Loucy (cell line): Measurements from ENCODE around the gene STX18.

ENCODE experiments used
- H2AFZ ChIP-seq: fragments of 200-600 bp; sonication (generic); 2 replicates; pipeline ENCODE4 v1.6.0; 2016; ENCODE audit warnings: antibody characterized with exemption, mild to moderate bottlenecking, low read length, moderate library complexity
- H3F3A ChIP-seq: fragments of 200-600 bp; 2 replicates; pipeline ENCODE4 v1.6.0; 2016; ENCODE audit warnings: antibody characterized with exemption, low read depth, mild to moderate bottlenecking
- H3K27me3 ChIP-seq: fragments of 200-600 bp; sonication (generic); 2 replicates; pipeline ENCODE4 v1.6.1; 2014; ENCODE audit warnings: low read length, mild to moderate bottlenecking; ENCODE audit not compliant: insufficient read depth, poor library complexity, severe bottlenecking
- H3K36me3 ChIP-seq: fragments of 200-600 bp; sonication (generic); 2 replicates; pipeline ENCODE4 v1.6.1; 2016; ENCODE audit warnings: low read length; ENCODE audit not compliant: insufficient read depth
- H3K4me1 ChIP-seq: fragments of 200-600 bp; sonication (generic); 2 replicates; pipeline ENCODE4 v1.5.1; 2014; ENCODE audit warnings: low read length, mild to moderate bottlenecking; ENCODE audit not compliant: insufficient read depth, poor library complexity, severe bottlenecking
- H3K4me2 ChIP-seq: fragments of 200-600 bp; sonication (generic); 2 replicates; pipeline ENCODE4 v1.6.0; 2014; ENCODE audit warnings: antibody characterized with exemption, low read length, low read depth, mild to moderate bottlenecking; ENCODE audit not compliant: poor library complexity, severe bottlenecking
- H3K4me3 ChIP-seq: fragments of 200-600 bp; sonication (generic); 2 replicates; pipeline ENCODE4 v1.5.1; 2014; ENCODE audit warnings: low read length, mild to moderate bottlenecking, mixed read lengths; ENCODE audit not compliant: poor library complexity, severe bottlenecking
- H3K79me2 ChIP-seq: fragments of 200-600 bp; sonication (generic); 2 replicates; pipeline ENCODE4 v1.6.1; 2014; ENCODE audit warnings: low read length; ENCODE audit not compliant: insufficient read depth
- H3K9ac ChIP-seq: fragments of 200-600 bp; sonication (generic); 2 replicates; pipeline ENCODE4 v1.6.0; 2014; ENCODE audit warnings: mild to moderate bottlenecking, low read depth, low read length, moderate library complexity; ENCODE audit not compliant: poor library complexity, severe bottlenecking
- H3K9me2 ChIP-seq: fragments of 200-600 bp; sonication (generic); replicated peaks from 2 replicates; pipeline ENCODE4 v1.6.1; 2016; ENCODE audit warnings: low read depth, low read length, mixed read lengths
- H3K9me3 ChIP-seq: fragments of 200-600 bp; sonication (generic); 2 replicates; pipeline ENCODE4 v1.6.1; 2014; ENCODE audit warnings: mild to moderate bottlenecking, antibody characterized with exemption, low read length, low read depth; ENCODE audit not compliant: insufficient read depth
- H4K20me1 ChIP-seq: fragments of 200-600 bp; sonication (generic); 2 replicates; pipeline ENCODE4 v1.6.0; 2014; ENCODE audit warnings: antibody characterized with exemption, low read length, mild to moderate bottlenecking; ENCODE audit not compliant: insufficient read depth, poor library complexity, severe bottlenecking
- EZH2phosphoT487 ChIP-seq: fragments of 200-600 bp; IDR thresholded peaks from 2 replicates; pipeline ENCODE4 v1.6.1; 2018; ENCODE audit warnings: antibody characterized with exemption, mild to moderate bottlenecking, moderate library complexity, borderline replicate concordance
- TF ChIP-seq, protein P1 (sequence below): fragments of 200-600 bp; sonication (generic); conservative IDR thresholded peaks from 2 replicates; pipeline ENCODE4 v1.5.1; 2014; ENCODE audit warnings: mild to moderate bottlenecking, antibody characterized with exemption, low read length

STX18 gene

DNA sequence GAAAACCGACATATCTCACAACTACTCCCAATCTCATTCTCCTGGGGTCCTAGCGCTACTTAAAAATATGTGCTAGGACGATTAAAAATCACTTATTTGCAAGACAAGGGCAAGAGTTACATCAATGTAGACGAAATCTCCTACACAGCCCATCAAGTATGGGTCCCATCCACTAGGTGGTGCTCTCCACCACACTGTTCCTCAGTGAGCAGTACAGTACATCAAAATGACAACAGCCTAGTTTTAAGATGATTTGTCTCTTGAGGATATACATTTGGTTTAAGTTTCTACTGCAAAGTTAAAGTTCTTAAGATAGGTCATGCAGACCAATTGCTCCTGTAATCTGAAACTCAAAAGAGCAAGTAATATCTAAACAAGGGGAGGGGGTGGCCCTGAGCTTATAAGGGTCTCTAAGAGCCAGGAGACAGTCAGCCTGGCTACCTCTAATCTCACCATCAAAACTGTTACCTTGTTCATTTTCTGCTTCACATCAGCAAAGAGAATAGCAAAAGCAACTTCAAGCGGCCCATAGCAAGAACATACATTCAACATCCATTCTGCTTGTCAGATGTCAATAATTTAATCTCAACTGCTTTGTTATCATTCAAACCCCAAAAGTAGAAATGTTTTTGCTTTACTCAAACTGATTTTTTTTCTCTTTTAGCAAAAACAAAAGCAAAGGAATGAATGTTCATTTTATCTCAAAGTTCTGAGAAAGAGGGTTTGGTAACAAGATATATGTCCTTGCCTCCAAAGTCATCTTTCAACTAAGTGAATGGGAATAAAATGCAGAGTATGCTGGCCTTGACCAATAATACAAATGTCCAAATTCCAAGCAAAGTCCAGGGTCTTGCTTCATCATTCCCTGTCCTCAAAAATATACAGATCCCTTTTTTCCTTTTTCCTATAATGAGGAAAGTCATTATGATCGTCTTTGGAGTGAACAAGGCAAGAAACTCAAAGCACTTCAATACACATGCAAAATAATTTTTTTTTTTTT, 53.1 kb downstream of the STX18 start:
- Histone ChIP-seq H3K4me2 (no peak overlapping the region), H3K9ac (no peak overlapping the region), H3K4me3 (no peak overlapping the region), H3F3A (no peaks in the 10 kb centered on the region), H3K4me1 (no peaks in the 10 kb centered on the region), H4K20me1 (peaks cover 11% of the 10 kb centered on the region), H3K36me3 (no peaks in the 10 kb centered on the region), H3K9me3 (no peaks in the 10 kb centered on the region), H3K27me3 (no peaks in the 10 kb centered on the region), H3K79me2 (no peaks in the 10 kb centered on the region), H2AFZ (no peak overlapping the region), H3K9me2 (no peaks in the 10 kb centered on the region)
- TF ChIP-seq EZH2phosphoT487: no peak
- TF ChIP-seq, protein P1, sequence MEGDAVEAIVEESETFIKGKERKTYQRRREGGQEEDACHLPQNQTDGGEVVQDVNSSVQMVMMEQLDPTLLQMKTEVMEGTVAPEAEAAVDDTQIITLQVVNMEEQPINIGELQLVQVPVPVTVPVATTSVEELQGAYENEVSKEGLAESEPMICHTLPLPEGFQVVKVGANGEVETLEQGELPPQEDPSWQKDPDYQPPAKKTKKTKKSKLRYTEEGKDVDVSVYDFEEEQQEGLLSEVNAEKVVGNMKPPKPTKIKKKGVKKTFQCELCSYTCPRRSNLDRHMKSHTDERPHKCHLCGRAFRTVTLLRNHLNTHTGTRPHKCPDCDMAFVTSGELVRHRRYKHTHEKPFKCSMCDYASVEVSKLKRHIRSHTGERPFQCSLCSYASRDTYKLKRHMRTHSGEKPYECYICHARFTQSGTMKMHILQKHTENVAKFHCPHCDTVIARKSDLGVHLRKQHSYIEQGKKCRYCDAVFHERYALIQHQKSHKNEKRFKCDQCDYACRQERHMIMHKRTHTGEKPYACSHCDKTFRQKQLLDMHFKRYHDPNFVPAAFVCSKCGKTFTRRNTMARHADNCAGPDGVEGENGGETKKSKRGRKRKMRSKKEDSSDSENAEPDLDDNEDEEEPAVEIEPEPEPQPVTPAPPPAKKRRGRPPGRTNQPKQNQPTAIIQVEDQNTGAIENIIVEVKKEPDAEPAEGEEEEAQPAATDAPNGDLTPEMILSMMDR: peak; percentile 94

DNA sequence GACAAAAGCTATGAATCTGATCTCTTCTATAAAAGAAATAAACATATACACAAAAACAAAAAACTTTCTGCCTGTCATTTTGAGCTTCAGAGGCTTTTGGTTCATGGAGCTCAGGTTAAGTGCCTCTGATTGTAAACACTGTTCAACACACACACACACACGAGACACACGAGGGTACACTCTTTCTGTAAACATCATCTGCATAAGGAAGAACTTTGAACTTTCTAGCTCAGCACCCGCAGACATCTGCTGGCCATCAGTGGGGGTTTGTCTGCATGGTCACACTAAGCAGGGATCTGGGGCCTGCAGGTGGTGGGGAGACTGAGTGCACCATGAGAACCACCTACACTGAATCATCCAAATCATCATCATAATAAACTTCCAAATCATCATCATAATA, 54.9 kb downstream of the STX18 start:
- H3K4me2 ChIP-seq: no peak overlapping the region
- H3F3A ChIP-seq: no peaks in the 10 kb centered on the region

DNA sequence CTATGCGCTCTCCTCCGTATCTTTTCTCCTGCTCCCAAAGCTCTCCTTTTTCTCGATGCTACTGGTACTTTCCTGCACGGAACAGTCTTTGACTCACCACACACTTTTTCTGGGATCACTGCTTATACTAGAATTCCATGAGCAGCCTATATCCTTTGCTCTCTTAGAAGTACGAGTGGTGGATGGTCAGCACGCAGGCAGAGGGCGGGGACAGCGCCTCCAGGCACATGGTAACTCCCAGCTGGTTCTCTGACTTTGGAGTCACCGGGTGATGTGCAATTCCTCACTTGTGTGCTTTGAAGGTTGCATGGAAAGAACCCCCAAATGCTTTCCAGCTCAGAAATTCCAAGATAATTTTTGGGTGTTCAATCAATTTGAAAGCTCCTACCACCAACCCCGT, 56.0 kb downstream of the STX18 start:
- no peaks in the 10 kb centered on the region for H3K36me3 ChIP-seq
- H3K4me3 ChIP-seq: no peak overlapping the region
- peaks cover 4% of the 10 kb centered on the region for H3K4me1 ChIP-seq
- no peaks in the 10 kb centered on the region for H3K9me3 ChIP-seq
- H3K9me2 ChIP-seq: no peaks in the 10 kb centered on the region
- H3K27me3 ChIP-seq: no peaks in the 10 kb centered on the region
- no peaks in the 10 kb centered on the region for H3F3A ChIP-seq
- H4K20me1 ChIP-seq: peaks cover 6% of the 10 kb centered on the region
- TF ChIP-seq EZH2phosphoT487: no peak
- TF ChIP-seq, protein P1: no peak
- no peak overlapping the region for H3K9ac ChIP-seq
- H2AFZ ChIP-seq: no peak overlapping the region
- H3K4me2 ChIP-seq: no peak overlapping the region
- no peaks in the 10 kb centered on the region; the same call in 1 of the 2 replicates for H3K79me2 ChIP-seq

More for the DNA sequence above, 54.9 kb downstream of the STX18 start:
- H3K4me3 ChIP-seq: no peak overlapping the region
- H3K9me2 ChIP-seq: no peaks in the 10 kb centered on the region
- peaks cover 4% of the 10 kb centered on the region for H3K4me1 ChIP-seq
- H3K9ac ChIP-seq: no peak overlapping the region
- H3K9me3 ChIP-seq: no peaks in the 10 kb centered on the region
- H3K27me3 ChIP-seq: no peaks in the 10 kb centered on the region
- H3K79me2 ChIP-seq: no peaks in the 10 kb centered on the region
- no peaks in the 10 kb centered on the region for H3K36me3 ChIP-seq
- H4K20me1 ChIP-seq: peaks cover 11% of the 10 kb centered on the region
- no peak overlapping the region for H2AFZ ChIP-seq
- TF ChIP-seq EZH2phosphoT487: no peak
- TF ChIP-seq, protein P1: no peak
